SK-N-SH (cell line): ENCODE measurements around the gene FAT1. TPM values are rescaled to one million over a fixed set of nuclear protein-coding genes. Genes with fewer than 3 reads are reported as not detected.

Source experiments
- CTCF ChIA-PET: fragments of 300-600, 350-600 bp; formaldehyde crosslinking; extraction: SDS; loops from one replicate; lab custom pipeline; 2021; lab: Yijun Ruan, JAX
- POLR2A ChIA-PET: fragments of 350-600 bp; sonication (Branson Sonifier 250); formaldehyde crosslinking; extraction: SDS; loops from one replicate; lab custom pipeline; 2020; ENCODE audit warnings: antibody characterized with exemption, inconsistent platforms; lab: Yijun Ruan, JAX
- DNase-seq: peaks from one replicate; pipeline ENCODE4 v3.0.0; 2012
- H2AFZ ChIP-seq: fragments of 200-600 bp; sonication (generic); 2 replicates; pipeline ENCODE4 v1.8.1; 2016; ENCODE audit warnings: antibody characterized with exemption, mild to moderate bottlenecking, low read depth
- H3F3A ChIP-seq: fragments of 200-600 bp; sonication (generic); replicated peaks from 2 replicates; pipeline ENCODE3; 2016; ENCODE audit warnings: antibody characterized with exemption, mild to moderate bottlenecking; ENCODE audit not compliant: insufficient read depth
- H3K27ac ChIP-seq, 2 experiments: fragments of 200-500 bp in 1 of 2; fragments of 200-600 bp in 1 of 2; sonication (Bioruptor generic) in 1 of 2; sonication (generic), shearing (Covaris generic) in 1 of 2; 2 replicates each; pipeline versions ENCODE4 v1.5.1 to v1.6.1; 2014 to 2016; ENCODE audit warnings: low read depth in 2 of 2, inconsistent platforms in 1 of 2, low read length in 1 of 2, mild to moderate bottlenecking in 1 of 2, mixed read lengths in 1 of 2
- H3K27me3 ChIP-seq: fragments of 200-600 bp; sonication (generic), shearing (Covaris generic); 2 replicates; pipeline ENCODE4 v1.6.1; 2016; ENCODE audit warnings: mixed run types; ENCODE audit not compliant: insufficient read depth
- H3K36me3 ChIP-seq, 2 experiments: fragments of 200-500 bp in 1 of 2; fragments of 200-600 bp in 1 of 2; sonication (Bioruptor generic) in 1 of 2; sonication (generic) in 1 of 2; replicated peaks in 1 of 2; 2 replicates each; pipeline versions ENCODE3 to v1.5.1; 2014 to 2016; ENCODE audit warnings: low read length in 1 of 2, mild to moderate bottlenecking in 1 of 2; ENCODE audit not compliant: insufficient read depth in 2 of 2, control insufficient read depth in 1 of 2
- H3K4me1 ChIP-seq, 2 experiments: fragments of 200-500 bp in 1 of 2; fragments of 200-600 bp in 1 of 2; sonication (Bioruptor generic) in 1 of 2; sonication (generic), shearing (Covaris generic) in 1 of 2; 2 replicates each; pipeline versions ENCODE4 v1.5.1 to v1.6.1; 2014 to 2016; ENCODE audit warnings: low read depth in 1 of 2, low read length in 1 of 2, mixed run types in 1 of 2; ENCODE audit not compliant: insufficient read depth in 2 of 2, control insufficient read depth in 1 of 2
- H3K4me2 ChIP-seq: fragments of 200-600 bp; sonication (generic), shearing (Covaris generic); 2 replicates; pipeline ENCODE4 v1.6.1; 2017; ENCODE audit warnings: mixed run types
- H3K4me3 ChIP-seq, 2 experiments: fragments of 200-500 bp in 1 of 2; fragments of 200-600 bp in 1 of 2; sonication (Bioruptor generic) in 1 of 2; sonication (generic), shearing (Covaris generic) in 1 of 2; 2 replicates each; pipeline versions ENCODE4 v1.5.1 to v1.8.1; 2014 to 2016; ENCODE audit warnings: low read depth in 2 of 2, inconsistent platforms in 1 of 2, low read length in 1 of 2, mild to moderate bottlenecking in 1 of 2, mixed read lengths in 1 of 2, moderate library complexity in 1 of 2
- H3K79me2 ChIP-seq: fragments of 200-600 bp; sonication (generic); 2 replicates; pipeline ENCODE4 v1.8.1; 2017; ENCODE audit warnings: mild to moderate bottlenecking; ENCODE audit not compliant: insufficient read depth
- H3K9ac ChIP-seq: fragments of 200-600 bp; sonication (generic); 2 replicates; pipeline ENCODE4 v1.6.1; 2017; ENCODE audit warnings: mixed run types
- H3K9me2 ChIP-seq: fragments of 200-600 bp; sonication (generic); 2 replicates; pipeline ENCODE4 v1.6.1; 2017; ENCODE audit warnings: mixed run types
- H3K9me3 ChIP-seq: fragments of 200-600 bp; sonication (generic); 2 replicates; pipeline ENCODE4 v1.6.1; 2017; ENCODE audit warnings: mixed run types, mild to moderate bottlenecking, moderate library complexity
- H4K20me1 ChIP-seq: fragments of 200-600 bp; sonication (generic); 2 replicates; pipeline ENCODE4 v1.6.1; 2017; ENCODE audit warnings: mild to moderate bottlenecking, mixed run types; ENCODE audit not compliant: insufficient read depth
- FOXJ3 ChIP-seq: sonication (generic); formaldehyde crosslinking; IDR thresholded peaks from 2 replicates; pipeline ENCODE4 v1.5.1; 2020; ENCODE audit warnings: mild to moderate bottlenecking, missing genetic modification reagents
- GATA2 ChIP-seq: sonication (generic); formaldehyde crosslinking; IDR thresholded peaks from 2 replicates; pipeline ENCODE4 v1.5.0; 2020; ENCODE audit warnings: mild to moderate bottlenecking, missing genetic modification reagents
- IRF3 ChIP-seq: fragments of 150-350 bp; IDR thresholded peaks from 2 replicates; pipeline ENCODE4 v1.6.1; 2016; ENCODE audit warnings: mild to moderate bottlenecking, low read depth, low read length
- NFIC ChIP-seq: IDR thresholded peaks from 2 replicates; pipeline ENCODE4 v1.4.0; 2012; ENCODE audit warnings: borderline replicate concordance
- PBX3 ChIP-seq: IDR thresholded peaks from 2 replicates; pipeline ENCODE4; 2012
- RAD21 ChIP-seq: IDR thresholded peaks from 2 replicates; pipeline ENCODE4 v1.6.1; 2012; ENCODE audit warnings: mild to moderate bottlenecking, low read length
- SMC3 ChIP-seq: IDR thresholded peaks from 2 replicates; pipeline ENCODE4 v1.6.1; 2012; ENCODE audit warnings: low read depth, low read length, improper control_type of control experiment
- YY1 ChIP-seq: IDR thresholded peaks from 2 replicates; pipeline ENCODE4 v1.4.0; 2012; ENCODE audit warnings: low read depth, mild to moderate bottlenecking
- WGBS: methylation state at CpG from one replicate; pipeline ENCODE4 v1.1.6; 2017; ENCODE audit warnings: low lambda C conversion rate; 5-methylcytosine and 5-hydroxymethylcytosine counted together
- polyA plus RNA-seq, 3 experiments: library from polyadenylated mRNA; depleted of rRNA; stranded (reverse); fragments of >200 nt; gene quantifications; 2 replicates each; pipeline ENCODE4 v1.2.3, GENCODE V29; 2012
- TF ChIP-seq, protein P1 (sequence below): IDR thresholded peaks from 2 replicates; pipeline ENCODE4 v1.4.0; 2012; ENCODE audit warnings: low read depth, borderline replicate concordance

FAT1 gene
- polyA plus RNA-seq, 1 of the 3 experiments (the other 2 are of a cell fraction): 41.3 TPM

DNA sequence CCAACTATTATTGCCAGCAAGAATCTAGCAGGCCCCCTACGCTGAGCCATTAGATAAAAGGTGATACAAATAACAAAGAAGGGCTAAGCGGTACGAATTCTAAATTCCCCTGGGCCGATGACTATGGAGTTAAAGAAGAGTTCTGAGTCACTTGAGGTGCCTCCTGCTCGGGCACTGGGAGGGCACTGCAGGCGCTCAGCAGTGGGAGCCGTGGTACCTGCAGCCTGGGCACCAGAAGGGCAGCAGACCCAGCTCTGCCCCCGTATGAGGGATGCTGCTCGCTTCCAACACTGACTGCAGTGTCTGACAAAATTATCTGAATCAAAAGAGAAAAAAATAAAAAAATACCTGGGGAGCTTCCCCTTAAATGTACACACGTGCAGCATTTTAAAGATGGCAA, 124.2 kb downstream of the FAT1 start:
- Histone ChIP-seq H3F3A (no peaks in the 10 kb centered on the region), H3K9ac (no peak overlapping the region), H3K79me2 (no peaks in the 10 kb centered on the region), H3K4me1 (no peaks in the 10 kb centered on the region), H3K27ac (no peak overlapping the region), H3K9me2 (no peaks in the 10 kb centered on the region), H3K36me3 (peaks cover 15 to 25% of the 10 kb centered on the region in 2 experiments), H3K4me3 (no peak overlapping the region), H2AFZ (no peak overlapping the region), H3K9me3 (no peaks in the 10 kb centered on the region), H3K4me2 (no peak overlapping the region), H3K27me3 (peaks cover 6% of the 10 kb centered on the region; the same call in 1 of the 2 replicates), H4K20me1 (no peaks in the 10 kb centered on the region)
- TF ChIP-seq NFIC: no peak
- no peak for TF ChIP-seq YY1
- no peak for TF ChIP-seq PBX3
- WGBS: 35% methylated on average over 10 of the region's 10 CpGs
- ChIA-PET CTCF (no interaction called here), POLR2A (no interaction called here)
- DNase-seq: no peak

- no peaks in the 10 kb centered on the region for H3K79me2 ChIP-seq
- no peak overlapping the region for H3K4me3 ChIP-seq
- H3K9me3 ChIP-seq: no peaks in the 10 kb centered on the region
- no peaks in the 10 kb centered on the region for H3K4me1 ChIP-seq
- no peak overlapping the region for H2AFZ ChIP-seq
- no peak overlapping the region for H3K27ac ChIP-seq
- no peak overlapping the region for H3K9ac ChIP-seq
- peaks cover 19 to 20% of the 10 kb centered on the region in 2 experiments for H3K36me3 ChIP-seq
- CTCF ChIA-PET: interaction anchor here (1.0 kb wide), 1 partner anchor 12 kb away, joined by 3 read pairs; no protein-coding TSS in a partner anchor
- TF ChIP-seq FOXJ3 (CRISPR knock-in tag) (no peak), IRF3 (no peak), GATA2 (CRISPR knock-in tag) (no peak), SMC3 (no peak), RAD21 (no peak)
- TF ChIP-seq, protein P1, sequence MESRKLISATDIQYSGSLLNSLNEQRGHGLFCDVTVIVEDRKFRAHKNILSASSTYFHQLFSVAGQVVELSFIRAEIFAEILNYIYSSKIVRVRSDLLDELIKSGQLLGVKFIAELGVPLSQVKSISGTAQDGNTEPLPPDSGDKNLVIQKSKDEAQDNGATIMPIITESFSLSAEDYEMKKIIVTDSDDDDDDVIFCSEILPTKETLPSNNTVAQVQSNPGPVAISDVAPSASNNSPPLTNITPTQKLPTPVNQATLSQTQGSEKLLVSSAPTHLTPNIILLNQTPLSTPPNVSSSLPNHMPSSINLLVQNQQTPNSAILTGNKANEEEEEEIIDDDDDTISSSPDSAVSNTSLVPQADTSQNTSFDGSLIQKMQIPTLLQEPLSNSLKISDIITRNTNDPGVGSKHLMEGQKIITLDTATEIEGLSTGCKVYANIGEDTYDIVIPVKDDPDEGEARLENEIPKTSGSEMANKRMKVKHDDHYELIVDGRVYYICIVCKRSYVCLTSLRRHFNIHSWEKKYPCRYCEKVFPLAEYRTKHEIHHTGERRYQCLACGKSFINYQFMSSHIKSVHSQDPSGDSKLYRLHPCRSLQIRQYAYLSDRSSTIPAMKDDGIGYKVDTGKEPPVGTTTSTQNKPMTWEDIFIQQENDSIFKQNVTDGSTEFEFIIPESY: no peak
- WGBS: 36% methylated on average over 6 of the region's 7 CpGs
- H3K27me3 ChIP-seq: peaks cover 6% of the 10 kb centered on the region; the same call in 1 of the 2 replicates
- no peak for DNase-seq
- no peak overlapping the region for H3K4me2 ChIP-seq
- H3F3A ChIP-seq: no peaks in the 10 kb centered on the region
- POLR2A ChIA-PET: no interaction called here
- H4K20me1 ChIP-seq: no peaks in the 10 kb centered on the region
- H3K9me2 ChIP-seq: no peaks in the 10 kb centered on the region
Measured at GRCh38 chr4:186598686-186599085, 125.0 kb downstream of the FAT1 start.
